ENCODE results near the gene RPS6KA2. TPM values are rescaled to one million over a fixed set of nuclear protein-coding genes. Genes with fewer than 3 reads are reported as not detected.
"Not testable (repeated sequence)": the region's sequence is repeated elsewhere in the genome, so short reads cannot be mapped to it uniquely, and the experiment has no call there.

Gene RPS6KA2
- polyA plus RNA-seq, 1 donor, result 25.9 TPM

DNA sequence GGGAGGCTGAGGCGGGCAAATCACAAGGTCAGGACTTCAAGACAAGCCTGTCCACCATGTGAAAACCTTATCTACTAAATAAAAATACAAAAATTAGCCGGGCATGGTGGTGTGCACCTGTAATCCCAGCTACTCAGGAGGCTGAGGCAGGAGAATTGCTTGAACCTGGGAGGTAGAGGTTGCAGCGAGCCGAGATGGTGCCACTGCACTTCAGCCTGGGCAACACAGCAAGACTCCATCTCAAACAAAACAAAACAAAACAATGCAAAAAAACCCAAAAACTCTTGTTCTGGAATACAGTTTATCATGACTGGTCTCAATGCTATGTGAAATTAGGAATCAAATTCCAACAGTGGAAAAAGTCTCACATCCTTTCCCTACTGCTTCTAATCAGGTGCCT lies 264.6 kb downstream of the RPS6KA2 start:
- not testable (repeated sequence) for DNase-seq

DNA sequence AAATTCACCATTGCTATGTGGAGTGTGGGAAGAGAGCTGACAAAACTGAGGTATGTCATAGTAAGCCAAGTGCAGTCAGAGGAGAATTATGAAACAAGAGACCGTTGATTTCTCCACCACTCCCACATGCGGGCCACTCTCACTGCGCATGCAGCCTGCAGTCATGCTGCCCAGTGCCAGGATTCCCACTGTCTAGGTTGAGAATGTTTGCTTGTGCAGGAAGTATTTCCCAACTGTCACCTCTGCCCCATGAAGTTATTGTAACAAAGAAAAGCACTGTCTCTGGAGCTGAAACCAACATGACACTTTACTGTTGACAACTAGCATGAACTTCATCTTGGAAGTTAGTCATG lies 266.0 kb downstream of the RPS6KA2 start:
- no peak for DNase-seq

DNA sequence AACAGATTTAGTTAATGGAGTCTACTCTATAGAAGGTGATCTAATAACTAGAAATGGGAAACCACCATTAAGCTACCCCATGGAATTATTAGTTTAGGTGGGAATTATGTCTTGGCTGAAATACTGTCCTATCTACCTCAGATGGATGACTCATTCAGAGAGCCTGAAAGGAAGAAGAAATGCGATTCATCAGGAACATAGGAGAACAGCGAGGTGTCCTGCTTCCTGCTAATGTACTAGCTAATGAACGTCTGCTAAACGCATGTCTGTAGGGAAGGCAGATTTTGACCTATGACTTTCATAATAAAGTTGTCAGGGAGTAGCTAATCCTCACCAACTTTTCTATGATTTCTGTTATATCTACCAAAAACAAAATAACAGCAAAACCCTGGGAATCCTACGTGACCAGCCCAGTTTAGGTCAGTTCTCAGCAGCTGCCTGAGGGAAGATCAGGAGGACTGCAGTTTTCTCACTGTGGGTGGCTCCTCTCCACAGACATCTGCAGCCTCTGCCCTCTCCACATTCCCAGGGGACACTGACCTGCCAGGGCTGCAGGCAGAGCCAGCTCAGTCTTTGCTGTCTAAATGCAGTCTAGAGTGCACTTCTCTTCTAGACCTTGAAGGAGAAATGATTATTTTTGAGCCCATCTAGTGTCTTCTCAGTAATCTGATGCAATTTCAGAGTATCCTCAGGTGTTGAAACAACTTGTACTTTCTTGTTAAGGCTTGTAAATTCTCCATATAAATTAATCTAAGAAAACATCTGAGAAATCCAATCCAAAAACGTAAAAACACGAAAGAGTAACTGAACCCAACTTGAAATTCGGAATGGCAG lies 266.6 kb downstream of the RPS6KA2 start:
- no peak for DNase-seq

Other genes with a start within 250 kb of the RPS6KA2 start
- gene MPC1, start 244.3 kb downstream of the RPS6KA2 start, polyA plus RNA-seq (ENCODE audit: insufficient read length), result 73.8 TPM
- 0.46 TPM for gene RAMACL, start 40.6 kb downstream of the RPS6KA2 start, polyA plus RNA-seq (ENCODE audit: insufficient read length)

All from hindlimb muscle (tissue), 1 donor.